ENCODE results near the gene NT5DC1. TPM values are rescaled to one million over a fixed set of nuclear protein-coding genes. Genes with fewer than 3 reads are reported as not detected.

Gene NT5DC1
- polyA plus RNA-seq, 3 donors = 18.2 to 39.0 (median 28.3) TPM

- Mint-ChIP-seq H3K27me3 (ENCODE audit: low read depth in 3 of 3) (no peaks in the 10 kb centered on the region), H3K4me3 (no peak overlapping the region), H3K36me3 (peaks cover 0 to 3% of the 10 kb centered on the region in 2 donors), H3K4me1 (no peaks in the 10 kb centered on the region), H3K27ac (no peak overlapping the region), H3K9me3 (no peaks in the 10 kb centered on the region)
- TF ChIP-seq CTCF (IDR thresholded peaks at IDR 0.05) = no peak
- no peaks in the 10 kb centered on the region for H4K20me1 ChIP-seq (ENCODE audit: insufficient read depth, low read length)
- no peak overlapping the region for H3K4me2 ChIP-seq (replicated peaks; ENCODE audit: extremely low read depth, low read length, poor library complexity, severe bottlenecking)
- H3K79me2 ChIP-seq (ENCODE audit: insufficient read depth, low read length) = no peaks in the 10 kb centered on the region
- no peak overlapping the region for H3K9ac ChIP-seq (ENCODE audit: insufficient read depth, low read length, poor library complexity, severe bottlenecking)
- H3K4me1 ChIP-seq (ENCODE audit: control insufficient read depth in 1 of 2, insufficient read depth in 2 of 2, low read length in 2 of 2) = no peaks in the 10 kb centered on the region
- H3K27me3 ChIP-seq (ENCODE audit: control insufficient read depth in 2 of 2, insufficient read depth in 2 of 2, low read length in 2 of 2) = no peaks in the 10 kb centered on the region
- intact Hi-C loops (cut with micrococcal nuclease) = no loop called here
- H3K4me3 ChIP-seq (replicated peaks in 1 of 3; ENCODE audit: low read depth in 2 of 3, low read length in 3 of 3) = no peak overlapping the region
- H3K27ac ChIP-seq (ENCODE audit: low read depth in 1 of 2, low read length in 2 of 2) = no peak overlapping the region
- no peak overlapping the region for H2AFZ ChIP-seq (ENCODE audit: insufficient read depth, low read depth, low read length, poor library complexity, severe bottlenecking)
- no peak for DNase-seq
- no CpG with 5 or more reads among the region's 1 CpG for WGBS (ENCODE audit: insufficient coverage)
- no peaks in the 10 kb centered on the region for H3K36me3 ChIP-seq (replicated peaks in 1 of 2; ENCODE audit: control insufficient read depth in 1 of 2, insufficient read depth in 2 of 2, low read length in 2 of 2)
- H3K9me3 ChIP-seq (replicated peaks in 1 of 2; ENCODE audit: control insufficient read depth in 1 of 2, insufficient read depth in 1 of 2, low read length in 2 of 2) = no peaks in the 10 kb centered on the region
Observed at GRCh38 chr6:116152620-116153019, 52.0 kb downstream of the NT5DC1 start.

- H3K4me3 Mint-ChIP-seq = no peak overlapping the region
- WGBS (ENCODE audit: insufficient coverage) = 89% methylated on average over 1 of the region's 2 CpGs
- Histone ChIP-seq H2AFZ (ENCODE audit: insufficient read depth, low read depth, low read length, poor library complexity, severe bottlenecking) (no peak overlapping the region), H3K9me3 (replicated peaks in 1 of 2; ENCODE audit: control insufficient read depth in 1 of 2, insufficient read depth in 1 of 2, low read length in 2 of 2) (no peaks in the 10 kb centered on the region), H4K20me1 (ENCODE audit: insufficient read depth, low read length) (no peaks in the 10 kb centered on the region), H3K79me2 (ENCODE audit: insufficient read depth, low read length) (no peaks in the 10 kb centered on the region), H3K27me3 (ENCODE audit: control insufficient read depth in 2 of 2, insufficient read depth in 2 of 2, low read length in 2 of 2) (no peaks in the 10 kb centered on the region), H3K4me2 (replicated peaks; ENCODE audit: extremely low read depth, low read length, poor library complexity, severe bottlenecking) (no peak overlapping the region), H3K4me3 (replicated peaks in 1 of 3; ENCODE audit: low read depth in 2 of 3, low read length in 3 of 3) (no peak overlapping the region), H3K36me3 (replicated peaks in 1 of 2; ENCODE audit: control insufficient read depth in 1 of 2, insufficient read depth in 2 of 2, low read length in 2 of 2) (no peaks in the 10 kb centered on the region), H3K4me1 (ENCODE audit: control insufficient read depth in 1 of 2, insufficient read depth in 2 of 2, low read length in 2 of 2) (no peaks in the 10 kb centered on the region), H3K9ac (ENCODE audit: insufficient read depth, low read length, poor library complexity, severe bottlenecking) (no peak overlapping the region), H3K27ac (ENCODE audit: low read depth in 1 of 2, low read length in 2 of 2) (no peak overlapping the region)
- no peak for TF ChIP-seq CTCF (IDR thresholded peaks at IDR 0.05)
- DNase-seq = no peak
- H3K9me3 Mint-ChIP-seq = no peaks in the 10 kb centered on the region
- intact Hi-C loops (cut with micrococcal nuclease) = no loop called here
- no peak overlapping the region for H3K27ac Mint-ChIP-seq
- no peaks in the 10 kb centered on the region for H3K27me3 Mint-ChIP-seq (ENCODE audit: low read depth in 3 of 3)
- H3K4me1 Mint-ChIP-seq = no peaks in the 10 kb centered on the region
- H3K36me3 Mint-ChIP-seq = peaks cover 0 to 3% of the 10 kb centered on the region in 2 donors
Observed at GRCh38 chr6:116154887-116155286, 54.2 kb downstream of the NT5DC1 start.
